Endothelial cell of umbilical vein (primary cell): ENCODE measurements around the gene BRAP. TPM values are rescaled to one million over a fixed set of nuclear protein-coding genes. Genes with fewer than 3 reads are reported as not detected.

Experiments used
- BruUV-seq: library from RNA; stranded (reverse); fragments of 400-500 nt; replicated peaks from 2 replicates; lab custom pipeline; 2021; lab: Mats Ljungman, UMichigan
- CTCF ChIA-PET: fragments of 300-600, 350-600 bp; sonication (Branson Sonifier 250); formaldehyde crosslinking; loops from one replicate; lab custom pipeline; 2021; ENCODE audit warnings: antibody characterized with exemption, inconsistent platforms; lab: Charles Lee
- POLR2A ChIA-PET: fragments of 300-600, 350-600 bp; sonication (Branson Sonifier 250); formaldehyde crosslinking; loops from one replicate; lab custom pipeline; 2021; ENCODE audit warnings: antibody characterized with exemption, inconsistent platforms; lab: Charles Lee
- DNase-seq: peaks from one replicate; pipeline ENCODE4 v3.0.0-alpha.2; 2011; ENCODE audit warnings: low read depth, low spot score
- FAIRE-seq: peaks from 2 replicates; lab custom pipeline; 2011; peaks lifted over from hg19 to GRCh38; lab: Jason Lieb, UNC
- H2AFZ ChIP-seq: 2 replicates; pipeline ENCODE4 v1.6.0; 2012; ENCODE audit warnings: low read depth, low read length, control low read depth, inconsistent platforms
- H3K27ac ChIP-seq: 2 replicates; pipeline ENCODE4 v1.5.1; 2011; ENCODE audit warnings: low read depth, mild to moderate bottlenecking, control low read depth, low read length, moderate library complexity; ENCODE audit not compliant: insufficient read depth
- H3K27me3 ChIP-seq, 2 experiments: 2 replicates each; pipeline versions ENCODE4 v1.6.0 to v1.6.1; 2011; ENCODE audit warnings: low read length in 2 of 2, mixed read lengths in 1 of 2; ENCODE audit not compliant: control insufficient read depth in 2 of 2, insufficient read depth in 2 of 2
- H3K36me3 ChIP-seq, 2 experiments: 2 replicates in 1 of 2; 3 replicates in 1 of 2; pipeline ENCODE4 v1.5.1; 2011; ENCODE audit warnings: low read length in 2 of 2, mild to moderate bottlenecking in 1 of 2, moderate library complexity in 1 of 2; ENCODE audit not compliant: control insufficient read depth in 2 of 2, insufficient read depth in 2 of 2; ENCODE audit errors: extremely low read depth in 1 of 2
- H3K4me1 ChIP-seq: 3 replicates; pipeline ENCODE4 v1.5.1; 2011; ENCODE audit warnings: mild to moderate bottlenecking, low read length; ENCODE audit not compliant: control insufficient read depth, insufficient read depth; ENCODE audit errors: extremely low read depth
- H3K4me2 ChIP-seq: 2 replicates; pipeline ENCODE4 v1.6.1; 2011; ENCODE audit warnings: low read length, control low read depth, mixed read lengths; ENCODE audit not compliant: insufficient read depth
- H3K4me3 ChIP-seq, 3 experiments: fragments of 200-600 bp in 1 of 3; sonication (generic), shearing (Covaris generic) in 1 of 3; replicated peaks in 1 of 3; 2 replicates each; pipeline ENCODE4 v1.5.1; 2011 to 2016; ENCODE audit warnings: control low read depth in 3 of 3, low read length in 3 of 3, mild to moderate bottlenecking in 2 of 3, inconsistent platforms in 1 of 3, low read depth in 1 of 3, moderate library complexity in 1 of 3; ENCODE audit not compliant: insufficient read depth in 1 of 3
- H3K79me2 ChIP-seq: 2 replicates; pipeline ENCODE4 v1.6.0; 2012; ENCODE audit warnings: low read length, inconsistent platforms; ENCODE audit not compliant: control insufficient read depth, insufficient read depth
- H3K9ac ChIP-seq: replicated peaks from 2 replicates; pipeline ENCODE3; 2011; ENCODE audit warnings: low read length, control low read depth; ENCODE audit not compliant: insufficient read depth; ENCODE audit errors: extremely low read depth
- H3K9me1 ChIP-seq: replicated peaks from 3 replicates; pipeline ENCODE4 v1.6.0; 2011; ENCODE audit warnings: mild to moderate bottlenecking, low read length; ENCODE audit not compliant: control insufficient read depth, insufficient read depth; ENCODE audit errors: extremely low read depth
- H3K9me3 ChIP-seq: replicated peaks from 2 replicates; pipeline ENCODE4 v1.5.1; 2012; ENCODE audit warnings: low read length, inconsistent platforms; ENCODE audit not compliant: control insufficient read depth, insufficient read depth
- H4K20me1 ChIP-seq: replicated peaks from 2 replicates; pipeline ENCODE3; 2011; ENCODE audit warnings: mild to moderate bottlenecking, low read length; ENCODE audit not compliant: control insufficient read depth, insufficient read depth; ENCODE audit errors: extremely low read depth
- CTCF ChIP-seq, 2 donors: IDR thresholded peaks; 1 replicate in 1 of 2; 2 replicates in 1 of 2; pipeline ENCODE4 v1.5.1; 2011; ENCODE audit warnings: low read length in 2 of 2, mild to moderate bottlenecking in 2 of 2, moderate library complexity in 2 of 2, control low read depth in 1 of 2, inconsistent platforms in 1 of 2, low read depth in 1 of 2; ENCODE audit not compliant: insufficient read depth in 1 of 2; ENCODE audit errors: extremely low read depth in 1 of 2
- EZH2 ChIP-seq: IDR thresholded peaks from 2 replicates; pipeline ENCODE4 v1.6.1; 2012; ENCODE audit warnings: borderline replicate concordance, low read depth, mild to moderate bottlenecking, moderate library complexity, low read length, inconsistent platforms; ENCODE audit not compliant: severe bottlenecking
- FOS ChIP-seq: IDR thresholded peaks from 2 replicates; pipeline ENCODE4 v1.6.1; 2011; ENCODE audit warnings: mild to moderate bottlenecking, low read length, moderate library complexity, borderline replicate concordance; ENCODE audit not compliant: insufficient read depth
- GATA2 ChIP-seq: IDR thresholded peaks from 2 replicates; pipeline ENCODE4 v1.7.0; 2011; ENCODE audit warnings: low read depth, mild to moderate bottlenecking, moderate library complexity, mixed read lengths, low read length; ENCODE audit not compliant: insufficient read length, insufficient read depth
- JUN ChIP-seq: IDR thresholded peaks from 2 replicates; pipeline ENCODE4 v1.6.1; 2011; ENCODE audit warnings: borderline replicate concordance, low read depth; ENCODE audit not compliant: insufficient read length, insufficient read depth
- MAX ChIP-seq: IDR thresholded peaks from 2 replicates; pipeline ENCODE4 v1.6.1; 2011; ENCODE audit not compliant: insufficient read depth, insufficient read length
- MYC ChIP-seq: IDR thresholded peaks from one replicate; pipeline ENCODE4 v1.6.1; 2011; ENCODE audit warnings: mild to moderate bottlenecking, low read depth, low read length
- POLR2A ChIP-seq: IDR thresholded peaks from 2 replicates; pipeline ENCODE4 v1.6.1; 2012; ENCODE audit warnings: low read depth, mild to moderate bottlenecking, control low read depth, low read length
- POLR2AphosphoS5 ChIP-seq: IDR thresholded peaks from 2 replicates; pipeline ENCODE4 v1.6.1; 2012; ENCODE audit warnings: low read depth, mild to moderate bottlenecking, control low read depth, low read length, moderate library complexity; ENCODE audit not compliant: insufficient read depth
- dilution Hi-C: fragments of 300-500 bp; cut with MboI; formaldehyde crosslinking; loops from one replicate; pipeline ENCODE4 v1.15.0; 2019; ENCODE audit warnings: low sequenced_read_pairs; ENCODE audit not compliant: extremely low pct_ligation_motif_present
- intact Hi-C: fragments of 100-400 bp; cut with micrococcal nuclease; formaldehyde crosslinking; loops from one replicate; pipeline ENCODE4 v1.10.0; 2022
- polyA plus RNA-seq, 4 experiments: library from polyadenylated mRNA; depleted of rRNA in 3 of 4; stranded (reverse) in 3 of 4; unstranded in 1 of 4; fragments of >200 nt; gene quantifications; 2 replicates each; pipeline versions ENCODE4 v1.2.1 to v1.2.3, GENCODE V29; 2011 to 2012; ENCODE audit warnings: missing spikeins in 1 of 4
- total RNA-seq: library from RNA; stranded (reverse); gene quantifications from 2 replicates; pipeline ENCODE4 v1.2.3, GENCODE V29; 2021

Gene BRAP
- total and polyA plus RNA-seq, 2 donors (not counting 3 experiments of a cell fraction or from before 2014, with no cell fraction given), result 14.4 to 16.5 TPM

- Histone ChIP-seq H2AFZ (no peak overlapping the region), H3K4me2 (no peak overlapping the region), H3K9me3 (no peaks in the 10 kb centered on the region), H3K36me3 (no peaks in the 10 kb centered on the region), H3K4me3 (no peak overlapping the region), H3K79me2 (no peaks in the 10 kb centered on the region), H3K27ac (no peak overlapping the region), H4K20me1 (no peaks in the 10 kb centered on the region), H3K9me1 (no peaks in the 10 kb centered on the region), H3K9ac (no peak overlapping the region), H3K4me1 (peaks cover 12% of the 10 kb centered on the region), H3K27me3 (no peaks in the 10 kb centered on the region)
- dilution Hi-C loops (no loop called here), intact Hi-C loops (no loop called here)
- FAIRE-seq (no peak), DNase-seq (no peak)
- POLR2A ChIA-PET, result no interaction called here
- TF ChIP-seq MYC (no peak), EZH2 (no peak), POLR2A (no peak), POLR2AphosphoS5 (no peak), JUN (no peak), CTCF (IDR thresholded peaks at IDR 0.05; ENCODE audit: extremely low read depth in 1 of 2, insufficient read depth in 1 of 2, low read depth in 1 of 2, low read length in 2 of 2) (no peak), GATA2 (no peak), FOS (no peak), MAX (no peak)
- BruUV-seq, result no TSS peak
- CTCF ChIA-PET, result interaction anchor here (0.6 kb wide), 1 partner anchor 29 kb away, joined by 3 read pairs; no protein-coding TSS in a partner anchor
Observed at GRCh38 chr12:111638556-111638955, 47.2 kb downstream of the BRAP start.
